Upper lobe of left lung (tissue), 6 donors: ENCODE measurements around the gene CD164. TPM values are rescaled to one million over a fixed set of nuclear protein-coding genes. Genes with fewer than 3 reads are reported as not detected.

Source experiments
- ATAC-seq, 2 donors: fragments of 200-7000 bp; cut with Tn5 transposase; one replicate each; pipeline ENCODE4 v1.9.1; 2022; ENCODE audit warnings: mild to moderate bottlenecking in 2 of 2, moderate library complexity in 2 of 2; ENCODE audit not compliant: low FRiP score in 2 of 2
- DNase-seq, 2 donors: peaks; one replicate each; pipeline ENCODE4 v3.0.0-alpha.2; 2019 to 2020
- H3K27ac ChIP-seq, 4 donors: fragments of 200-600 bp; sonication (generic); one replicate each; pipeline ENCODE4 v1.5.1; 2016 to 2019
- H3K27me3 ChIP-seq, 4 donors: fragments of 200-600 bp; sonication (generic); one replicate each; pipeline ENCODE4 v1.5.1; 2017 to 2019
- H3K36me3 ChIP-seq, 4 donors: fragments of 200-600 bp; sonication (generic); one replicate each; pipeline ENCODE4 v1.5.1; 2016 to 2019
- H3K4me1 ChIP-seq, 4 donors: fragments of 200-600 bp; sonication (generic); one replicate each; pipeline ENCODE4 v1.5.1; 2018 to 2019
- H3K4me3 ChIP-seq, 4 donors: fragments of 200-600 bp; sonication (generic); one replicate each; pipeline ENCODE4 v1.5.1; 2017 to 2019; ENCODE audit warnings: mild to moderate bottlenecking in 2 of 4, moderate library complexity in 1 of 4
- H3K9me3 ChIP-seq, 4 donors: fragments of 200-600 bp; sonication (generic); one replicate each; pipeline ENCODE4 v1.5.1; 2018 to 2019
- EP300 ChIP-seq, 4 donors: sonication (generic); formaldehyde crosslinking; IDR thresholded peaks; one replicate each; pipeline ENCODE4 v1.5.1; 2017; ENCODE audit warnings: antibody characterized with exemption in 4 of 4, control low read depth in 2 of 4
- POLR2A ChIP-seq, 4 donors: fragments of 450-650 bp; IDR thresholded peaks; one replicate each; pipeline ENCODE4 v1.5.1; 2016 to 2017; ENCODE audit warnings: antibody characterized with exemption in 4 of 4, mild to moderate bottlenecking in 2 of 4
- POLR2AphosphoS5 ChIP-seq, 2 donors: sonication (generic); formaldehyde crosslinking; IDR thresholded peaks; one replicate each; pipeline ENCODE4 v1.5.1; 2017; ENCODE audit warnings: antibody characterized with exemption in 2 of 2
- WGBS, 2 donors: methylation state at CpG; one replicate each; pipeline ENCODE4 v1.1.5; 2017 to 2018; 5-methylcytosine and 5-hydroxymethylcytosine counted together
- total RNA-seq, 6 donors: library from RNA; depleted of rRNA in 4 of 6; stranded (reverse); fragments of >200 nt in 4 of 6; gene quantifications; one replicate each; pipeline versions ENCODE4 v1.1.0 to v1.2.1, GENCODE V29; 2016 to 2021
- TF ChIP-seq, protein P1 (sequence below), 6 experiments: fragments of 450-650 bp in 4 of 6; fragments of 200-600 bp in 2 of 6; sonication (generic) in 2 of 6; IDR thresholded peaks; one replicate each; pipeline ENCODE4 v1.5.1; 2016 to 2019; ENCODE audit warnings: antibody characterized with exemption in 6 of 6
- donor health status: DM: no; HTN: no; CAD: no; lungs with moderate emphysema.
- donor health status: DM: no; HTN: yes; CAD: no; lungs with severe emphysema.

The CD164 gene
- total RNA-seq, 6 donors from 2014 or later, result 70.8 to 281 (median 218) TPM

- WGBS, 2 donors, result 63 to 75% methylated on average over 2 of the region's 2 CpGs
- Histone ChIP-seq H3K9me3 (no peaks in the 10 kb centered on the region), H3K27me3 (no peaks in the 10 kb centered on the region), H3K36me3 (no peaks in the 10 kb centered on the region), H3K4me1 (peaks cover 0 to 10% (median 5%) of the 10 kb centered on the region in 4 donors), H3K4me3 (no peak overlapping the region), H3K27ac (no peak overlapping the region)
- peak in 1 of 2 donors; percentile 62 for DNase-seq
- TF ChIP-seq POLR2A (IDR thresholded peaks at IDR 0.05) (no peak), POLR2AphosphoS5 (IDR thresholded peaks at IDR 0.05) (peak; percentile 24 to 53), EP300 (IDR thresholded peaks at IDR 0.05) (no peak)
- ATAC-seq, result peak; percentile 66 to 87
Observed at GRCh38 chr6:109322825-109323224, 59.4 kb downstream of the CD164 start.

DNA sequence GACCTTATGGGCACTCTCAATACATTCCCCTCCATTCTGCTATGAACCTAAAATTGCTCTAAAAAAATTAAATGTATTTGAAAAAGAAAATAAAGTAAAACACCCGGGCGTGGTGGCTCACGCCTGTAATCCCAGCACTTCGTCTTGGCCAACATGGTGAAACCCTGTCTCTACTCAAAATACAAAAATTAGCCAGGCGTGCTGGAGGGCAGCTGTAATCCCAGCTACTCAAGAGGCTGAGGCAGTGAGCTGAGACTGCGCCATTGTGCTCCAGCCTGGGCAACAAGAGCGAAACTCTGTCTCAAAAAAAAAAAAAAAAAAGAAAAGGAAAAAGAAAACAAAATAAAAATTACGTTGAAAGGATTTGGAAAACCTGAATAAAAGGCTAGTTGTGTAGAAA lies 60.5 kb downstream of the CD164 start:
- Histone ChIP-seq H3K27me3 (no peaks in the 10 kb centered on the region), H3K9me3 (no peaks in the 10 kb centered on the region), H3K36me3 (no peaks in the 10 kb centered on the region), H3K27ac (no peak overlapping the region), H3K4me3 (no peak overlapping the region), H3K4me1 (peaks cover 0 to 10% (median 5%) of the 10 kb centered on the region in 4 donors)
- WGBS, 2 donors, result 82 to 85% methylated on average over 8 of the region's 8 CpGs
- ATAC-seq, result no peak
- DNase-seq, result no peak
- no peak for TF ChIP-seq POLR2A (IDR thresholded peaks at IDR 0.05)
- no peak for TF ChIP-seq POLR2AphosphoS5 (IDR thresholded peaks at IDR 0.05)
- TF ChIP-seq EP300 (IDR thresholded peaks at IDR 0.05), result no peak
- TF ChIP-seq, protein P1, sequence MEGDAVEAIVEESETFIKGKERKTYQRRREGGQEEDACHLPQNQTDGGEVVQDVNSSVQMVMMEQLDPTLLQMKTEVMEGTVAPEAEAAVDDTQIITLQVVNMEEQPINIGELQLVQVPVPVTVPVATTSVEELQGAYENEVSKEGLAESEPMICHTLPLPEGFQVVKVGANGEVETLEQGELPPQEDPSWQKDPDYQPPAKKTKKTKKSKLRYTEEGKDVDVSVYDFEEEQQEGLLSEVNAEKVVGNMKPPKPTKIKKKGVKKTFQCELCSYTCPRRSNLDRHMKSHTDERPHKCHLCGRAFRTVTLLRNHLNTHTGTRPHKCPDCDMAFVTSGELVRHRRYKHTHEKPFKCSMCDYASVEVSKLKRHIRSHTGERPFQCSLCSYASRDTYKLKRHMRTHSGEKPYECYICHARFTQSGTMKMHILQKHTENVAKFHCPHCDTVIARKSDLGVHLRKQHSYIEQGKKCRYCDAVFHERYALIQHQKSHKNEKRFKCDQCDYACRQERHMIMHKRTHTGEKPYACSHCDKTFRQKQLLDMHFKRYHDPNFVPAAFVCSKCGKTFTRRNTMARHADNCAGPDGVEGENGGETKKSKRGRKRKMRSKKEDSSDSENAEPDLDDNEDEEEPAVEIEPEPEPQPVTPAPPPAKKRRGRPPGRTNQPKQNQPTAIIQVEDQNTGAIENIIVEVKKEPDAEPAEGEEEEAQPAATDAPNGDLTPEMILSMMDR (IDR thresholded peaks at IDR 0.05), result no peak

GRCh38 chr6:109320072-109320471 lies 62.2 kb downstream of the CD164 start:
- Histone ChIP-seq H3K27ac (no peak overlapping the region), H3K4me1 (peaks cover 0 to 10% (median under 1%) of the 10 kb centered on the region in 4 donors)
- 76% methylated on average over 2 of the region's 2 CpGs for WGBS, 2 donors

DNA sequence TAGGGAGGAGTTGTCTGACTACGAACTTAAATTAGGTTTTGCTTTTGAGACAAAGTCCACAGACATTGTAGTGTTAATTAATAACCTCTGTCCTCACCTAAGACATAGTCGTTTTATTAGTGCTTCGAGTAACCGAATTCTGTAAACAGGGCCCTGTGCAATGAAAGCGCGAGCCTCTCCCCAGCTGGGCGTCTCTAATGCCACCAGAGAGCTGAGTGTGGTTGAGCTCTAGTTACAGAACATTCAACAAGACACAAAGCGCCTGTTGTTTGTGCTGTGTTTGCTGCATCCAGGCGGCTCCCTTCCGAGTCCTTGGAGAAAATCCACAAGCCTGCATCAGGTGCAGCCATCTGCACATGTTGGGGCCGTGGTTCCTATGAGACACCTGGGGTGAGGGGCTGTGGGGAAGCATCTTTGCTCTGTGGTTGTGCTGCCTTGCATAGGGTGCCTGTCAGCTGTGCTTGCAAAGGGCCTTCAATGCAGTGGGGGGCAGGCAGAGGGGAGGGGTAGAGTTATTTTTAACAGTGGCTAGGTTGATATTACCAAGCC lies 63.9 kb downstream of the CD164 start:
- no peak overlapping the region for H3K27ac ChIP-seq
- no peaks in the 10 kb centered on the region for H3K27me3 ChIP-seq
- ATAC-seq, result no peak
- DNase-seq, result no peak
- no peaks in the 10 kb centered on the region for H3K9me3 ChIP-seq
- no peaks in the 10 kb centered on the region for H3K36me3 ChIP-seq
- no peak overlapping the region for H3K4me3 ChIP-seq
- 72 to 74% methylated on average over 11 of the region's 11 CpGs for WGBS, 2 donors
- peaks cover 0 to 9% (median 0%) of the 10 kb centered on the region in 4 donors for H3K4me1 ChIP-seq
- TF ChIP-seq EP300 (IDR thresholded peaks at IDR 0.05), result no peak
- no peak for TF ChIP-seq POLR2AphosphoS5 (IDR thresholded peaks at IDR 0.05)
- TF ChIP-seq POLR2A (IDR thresholded peaks at IDR 0.05), result no peak
- TF ChIP-seq, protein P1 (IDR thresholded peaks at IDR 0.05), result no peak

More at GRCh38 chr6:109320072-109320471, 62.2 kb downstream of the CD164 start:
- Histone ChIP-seq H3K27me3 (no peaks in the 10 kb centered on the region), H3K9me3 (no peaks in the 10 kb centered on the region), H3K4me3 (no peak overlapping the region), H3K36me3 (no peaks in the 10 kb centered on the region)
- DNase-seq, result no peak
- TF ChIP-seq POLR2A (IDR thresholded peaks at IDR 0.05), result no peak
- ATAC-seq, result no peak

GRCh38 chr6:109316909-109317308 lies 65.4 kb downstream of the CD164 start:
- DNase-seq (no peak), ATAC-seq (no peak)
- TF ChIP-seq POLR2A (IDR thresholded peaks at IDR 0.05), result no peak
- TF ChIP-seq, protein P1 (IDR thresholded peaks at IDR 0.05), result no peak
- TF ChIP-seq POLR2AphosphoS5 (IDR thresholded peaks at IDR 0.05), result no peak
- TF ChIP-seq EP300 (IDR thresholded peaks at IDR 0.05), result no peak
- H3K4me3 ChIP-seq, result no peak overlapping the region
- H3K4me1 ChIP-seq, result no peaks in the 10 kb centered on the region
- H3K9me3 ChIP-seq, result no peaks in the 10 kb centered on the region
- no peaks in the 10 kb centered on the region for H3K36me3 ChIP-seq
- H3K27ac ChIP-seq, result no peak overlapping the region
- 96% methylated on average over 5 of the region's 5 CpGs for whole genome bisulfite sequencing, 2 donors
- no peaks in the 10 kb centered on the region for H3K27me3 ChIP-seq

Other genes with a start within 250 kb of the CD164 start
- 10 to 100 TPM in 2 of 6 donors, 1 to 10 TPM in 4; 3.5 to 44.3 (median 6.5) TPM for gene PPIL6, start 58.2 kb upstream of the CD164 start, total RNA-seq
- gene SMPD2, start 58.3 kb upstream of the CD164 start, total RNA-seq, result 10 to 100 TPM in 5 of 6 donors, 1 to 10 TPM in 1; 9.4 to 25.2 (median 15.4) TPM
- 100 to 1,000 TPM in 2 of 6 donors, 10 to 100 TPM in 4; 61.7 to 268 (median 78.3) TPM for gene MICAL1, start 73.3 kb upstream of the CD164 start, total RNA-seq
- 10 to 100 TPM in 3 of 6 donors, 1 to 10 TPM in 3; 5.1 to 14.9 (median 9.7) TPM for gene ZBTB24, start 100.8 kb upstream of the CD164 start, total RNA-seq